HL-60 (cell line): ENCODE results near the gene NPHP4.

Experiments used
- DNase-seq, 2 experiments: peaks; one replicate each; pipeline ENCODE4 v3.0.0-alpha.2; 2010 to 2020; ENCODE audit warnings: low read depth in 1 of 2, low spot score in 1 of 2
- H3K27ac ChIP-seq: fragments of 250-450 bp; sonication (Bioruptor Pico); replicated peaks from 2 replicates; pipeline ENCODE4 v1.5.1; 2020; ENCODE audit warnings: mild to moderate bottlenecking, moderate library complexity
- H3K27me3 ChIP-seq: fragments of 250-450 bp; sonication (Bioruptor Pico); 2 replicates; pipeline ENCODE4 v1.5.1; 2021; ENCODE audit warnings: mild to moderate bottlenecking, moderate library complexity; ENCODE audit not compliant: insufficient read depth, poor library complexity, severe bottlenecking
- H3K4me3 ChIP-seq: replicated peaks from 2 replicates; pipeline ENCODE4 v1.5.1; 2011; ENCODE audit warnings: mild to moderate bottlenecking, control low read depth, low read length; ENCODE audit not compliant: insufficient read depth
- CTCF ChIP-seq: IDR thresholded peaks from one replicate; pipeline ENCODE4 v1.5.1; 2011; ENCODE audit warnings: low read length, control low read depth, inconsistent platforms; ENCODE audit not compliant: insufficient read depth
- GABPA ChIP-seq: IDR thresholded peaks from 2 replicates; pipeline ENCODE4 v1.6.1; 2012; ENCODE audit warnings: low read depth
- POLR2AphosphoS5 ChIP-seq: IDR thresholded peaks from 2 replicates; pipeline ENCODE4 v1.6.1; 2012; ENCODE audit warnings: low read depth
- SPI1 ChIP-seq: IDR thresholded peaks from 2 replicates; pipeline ENCODE4 v1.6.1; 2012; ENCODE audit warnings: low read depth, mild to moderate bottlenecking, borderline replicate concordance
- TF ChIP-seq, protein P1 (sequence below): IDR thresholded peaks from 2 replicates; pipeline ENCODE4 v1.6.1; 2012; ENCODE audit warnings: low read depth; ENCODE audit not compliant: insufficient replicate concordance

The NPHP4 gene

DNA sequence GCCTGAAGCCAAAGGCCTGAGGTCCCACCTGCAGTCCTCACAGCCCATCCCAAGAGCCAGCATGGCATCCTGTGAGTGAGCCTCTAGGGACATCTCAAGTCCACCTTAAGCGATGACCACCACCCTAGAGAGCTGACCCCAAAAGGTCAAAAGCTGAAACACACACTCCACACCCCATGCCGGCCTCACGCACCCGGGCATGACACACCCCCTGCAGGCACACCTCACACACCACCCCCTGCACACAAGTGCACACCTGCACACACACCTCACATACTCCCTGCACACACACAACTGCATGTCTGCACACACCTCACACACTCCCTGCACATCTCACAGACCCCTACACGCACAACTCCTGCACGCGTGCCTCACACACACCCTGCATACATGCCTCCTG is 118.7 kb downstream of the NPHP4 start:
- Histone ChIP-seq H3K4me3 (no peak overlapping the region), H3K27me3 (no peaks in the 10 kb centered on the region), H3K27ac (no peak overlapping the region)
- no peak for DNase-seq
- TF ChIP-seq CTCF (no peak), SPI1 (no peak), POLR2AphosphoS5 (no peak), GABPA (no peak)
- TF ChIP-seq, protein P1, sequence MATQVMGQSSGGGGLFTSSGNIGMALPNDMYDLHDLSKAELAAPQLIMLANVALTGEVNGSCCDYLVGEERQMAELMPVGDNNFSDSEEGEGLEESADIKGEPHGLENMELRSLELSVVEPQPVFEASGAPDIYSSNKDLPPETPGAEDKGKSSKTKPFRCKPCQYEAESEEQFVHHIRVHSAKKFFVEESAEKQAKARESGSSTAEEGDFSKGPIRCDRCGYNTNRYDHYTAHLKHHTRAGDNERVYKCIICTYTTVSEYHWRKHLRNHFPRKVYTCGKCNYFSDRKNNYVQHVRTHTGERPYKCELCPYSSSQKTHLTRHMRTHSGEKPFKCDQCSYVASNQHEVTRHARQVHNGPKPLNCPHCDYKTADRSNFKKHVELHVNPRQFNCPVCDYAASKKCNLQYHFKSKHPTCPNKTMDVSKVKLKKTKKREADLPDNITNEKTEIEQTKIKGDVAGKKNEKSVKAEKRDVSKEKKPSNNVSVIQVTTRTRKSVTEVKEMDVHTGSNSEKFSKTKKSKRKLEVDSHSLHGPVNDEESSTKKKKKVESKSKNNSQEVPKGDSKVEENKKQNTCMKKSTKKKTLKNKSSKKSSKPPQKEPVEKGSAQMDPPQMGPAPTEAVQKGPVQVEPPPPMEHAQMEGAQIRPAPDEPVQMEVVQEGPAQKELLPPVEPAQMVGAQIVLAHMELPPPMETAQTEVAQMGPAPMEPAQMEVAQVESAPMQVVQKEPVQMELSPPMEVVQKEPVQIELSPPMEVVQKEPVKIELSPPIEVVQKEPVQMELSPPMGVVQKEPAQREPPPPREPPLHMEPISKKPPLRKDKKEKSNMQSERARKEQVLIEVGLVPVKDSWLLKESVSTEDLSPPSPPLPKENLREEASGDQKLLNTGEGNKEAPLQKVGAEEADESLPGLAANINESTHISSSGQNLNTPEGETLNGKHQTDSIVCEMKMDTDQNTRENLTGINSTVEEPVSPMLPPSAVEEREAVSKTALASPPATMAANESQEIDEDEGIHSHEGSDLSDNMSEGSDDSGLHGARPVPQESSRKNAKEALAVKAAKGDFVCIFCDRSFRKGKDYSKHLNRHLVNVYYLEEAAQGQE = no peak

GRCh38 chr1:5872886-5873285 is 119.3 kb downstream of the NPHP4 start:
- Histone ChIP-seq H3K27me3 (no peaks in the 10 kb centered on the region), H3K27ac (no peak overlapping the region), H3K4me3 (no peak overlapping the region)
- no peak for DNase-seq
- TF ChIP-seq GABPA (no peak), SPI1 (no peak), CTCF (no peak), POLR2AphosphoS5 (no peak)
- TF ChIP-seq, protein P1 = no peak

- TF ChIP-seq, protein P1 = no peak
- TF ChIP-seq GABPA = no peak
- no peak for TF ChIP-seq POLR2AphosphoS5
- TF ChIP-seq SPI1 = no peak
- TF ChIP-seq CTCF = no peak
- Histone ChIP-seq H3K27ac (no peak overlapping the region), H3K27me3 (no peaks in the 10 kb centered on the region), H3K4me3 (no peak overlapping the region)
- DNase-seq = no peak
Measured at GRCh38 chr1:5868931-5869500, 123.2 kb downstream of the NPHP4 start.
